Measurements from ENCODE around the gene ZBTB21. TPM values are rescaled to one million over a fixed set of nuclear protein-coding genes. Genes with fewer than 3 reads are reported as not detected.

The ZBTB21 gene
- total and polyA plus RNA-seq, 9 donors = 4.1 to 41.4 (median 21.9) TPM

DNA sequence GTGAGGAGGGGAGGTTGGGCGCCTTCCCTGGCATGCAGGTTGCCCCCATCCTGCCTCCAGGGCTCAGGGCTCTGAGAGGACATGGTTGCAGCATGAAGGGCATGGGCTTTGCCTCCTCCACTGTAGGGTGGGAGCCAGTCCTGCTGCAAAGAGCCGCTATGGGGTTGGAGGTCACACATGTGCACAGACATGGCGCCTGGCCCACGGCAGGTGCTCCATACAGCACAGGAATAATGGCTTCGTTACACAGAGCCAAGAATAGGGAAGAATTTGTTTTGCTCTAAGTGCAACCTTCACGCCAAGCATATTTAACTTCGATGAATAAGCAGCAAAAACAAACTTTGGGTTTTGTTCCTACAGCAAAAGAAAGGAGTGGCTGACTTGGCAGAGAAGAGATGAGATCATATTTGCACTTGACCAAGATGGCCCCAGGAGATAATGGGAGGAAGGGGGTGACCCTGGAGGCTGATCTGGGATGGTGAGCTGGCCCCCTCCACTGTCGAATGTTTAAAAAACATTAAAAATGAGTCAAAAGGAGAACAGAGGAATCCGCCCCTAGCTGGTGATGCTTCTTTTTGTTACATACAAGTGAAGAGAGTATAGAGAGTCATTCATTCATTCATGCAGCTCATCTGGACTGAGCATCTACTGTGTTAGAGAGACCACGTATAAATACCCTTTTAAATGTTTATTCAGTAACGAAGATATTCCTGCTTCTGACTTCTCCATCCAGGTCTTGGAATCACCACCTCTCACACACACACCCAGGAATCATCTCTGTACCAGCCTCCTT is 43.9 kb downstream of the ZBTB21 start:
- H3K27me3 ChIP-seq = no peaks in the 10 kb centered on the region
- TF ChIP-seq, protein P1, sequence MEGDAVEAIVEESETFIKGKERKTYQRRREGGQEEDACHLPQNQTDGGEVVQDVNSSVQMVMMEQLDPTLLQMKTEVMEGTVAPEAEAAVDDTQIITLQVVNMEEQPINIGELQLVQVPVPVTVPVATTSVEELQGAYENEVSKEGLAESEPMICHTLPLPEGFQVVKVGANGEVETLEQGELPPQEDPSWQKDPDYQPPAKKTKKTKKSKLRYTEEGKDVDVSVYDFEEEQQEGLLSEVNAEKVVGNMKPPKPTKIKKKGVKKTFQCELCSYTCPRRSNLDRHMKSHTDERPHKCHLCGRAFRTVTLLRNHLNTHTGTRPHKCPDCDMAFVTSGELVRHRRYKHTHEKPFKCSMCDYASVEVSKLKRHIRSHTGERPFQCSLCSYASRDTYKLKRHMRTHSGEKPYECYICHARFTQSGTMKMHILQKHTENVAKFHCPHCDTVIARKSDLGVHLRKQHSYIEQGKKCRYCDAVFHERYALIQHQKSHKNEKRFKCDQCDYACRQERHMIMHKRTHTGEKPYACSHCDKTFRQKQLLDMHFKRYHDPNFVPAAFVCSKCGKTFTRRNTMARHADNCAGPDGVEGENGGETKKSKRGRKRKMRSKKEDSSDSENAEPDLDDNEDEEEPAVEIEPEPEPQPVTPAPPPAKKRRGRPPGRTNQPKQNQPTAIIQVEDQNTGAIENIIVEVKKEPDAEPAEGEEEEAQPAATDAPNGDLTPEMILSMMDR (IDR thresholded peaks at IDR 0.05) = no peak
- TF ChIP-seq POLR2A (IDR thresholded peaks at IDR 0.05) (no peak), EP300 (IDR thresholded peaks at IDR 0.05) (no peak)
- no peak overlapping the region for H3K27ac ChIP-seq
- DNase-seq = peak in 1 of 5 donors; percentile 21
- H3K4me3 ChIP-seq = no peak overlapping the region
- H3K4me1 ChIP-seq (ENCODE audit: insufficient read depth) = no peaks in the 10 kb centered on the region
- no peaks in the 10 kb centered on the region for H3K36me3 ChIP-seq
- no peaks in the 10 kb centered on the region for H3K9me3 ChIP-seq
- intact Hi-C loops (cut with DNase I) = no loop called here
- WGBS, 3 donors = 54 to 64% (median 62%) methylated on average over 11 of the region's 11 CpGs

DNA sequence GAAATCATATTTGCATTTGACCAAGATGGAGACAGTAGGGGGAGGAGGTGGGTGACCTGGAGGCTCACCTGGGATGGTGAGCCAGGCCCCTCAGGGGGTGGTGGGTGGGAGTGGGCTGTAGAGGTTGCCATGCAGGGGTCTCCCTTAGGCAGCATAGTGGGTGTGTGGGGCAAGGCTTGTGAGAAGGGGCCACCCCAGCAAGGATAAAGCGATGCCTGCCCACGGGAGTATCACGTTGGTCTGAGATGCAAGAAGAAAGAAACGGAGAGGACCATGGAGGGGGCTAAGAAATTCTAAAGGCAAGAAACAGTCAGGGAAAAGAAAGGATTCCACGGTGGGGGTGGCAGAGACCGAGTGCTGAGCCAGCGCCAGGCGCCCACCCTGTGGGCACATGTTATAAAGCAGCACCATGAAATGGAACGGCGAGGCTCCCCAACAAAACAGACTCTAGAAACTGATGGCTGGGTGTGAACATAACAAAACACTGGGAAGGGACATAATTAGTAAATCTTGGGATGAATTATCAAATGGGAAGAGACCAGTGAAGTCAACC is 44.6 kb downstream of the ZBTB21 start:
- Histone ChIP-seq H3K4me3 (no peak overlapping the region), H3K27ac (no peak overlapping the region), H3K36me3 (no peaks in the 10 kb centered on the region), H3K9me3 (no peaks in the 10 kb centered on the region), H3K27me3 (no peaks in the 10 kb centered on the region), H3K4me1 (ENCODE audit: insufficient read depth) (no peaks in the 10 kb centered on the region)
- 87 to 92% (median 92%) methylated on average over 10 of the region's 10 CpGs for WGBS, 3 donors
- TF ChIP-seq EP300 (IDR thresholded peaks at IDR 0.05) (no peak), POLR2A (IDR thresholded peaks at IDR 0.05) (no peak)
- TF ChIP-seq, protein P1 (IDR thresholded peaks at IDR 0.05) = no peak
- intact Hi-C loops (cut with DNase I) = no loop called here
- peak in 1 of 5 donors; percentile 7 for DNase-seq

DNA sequence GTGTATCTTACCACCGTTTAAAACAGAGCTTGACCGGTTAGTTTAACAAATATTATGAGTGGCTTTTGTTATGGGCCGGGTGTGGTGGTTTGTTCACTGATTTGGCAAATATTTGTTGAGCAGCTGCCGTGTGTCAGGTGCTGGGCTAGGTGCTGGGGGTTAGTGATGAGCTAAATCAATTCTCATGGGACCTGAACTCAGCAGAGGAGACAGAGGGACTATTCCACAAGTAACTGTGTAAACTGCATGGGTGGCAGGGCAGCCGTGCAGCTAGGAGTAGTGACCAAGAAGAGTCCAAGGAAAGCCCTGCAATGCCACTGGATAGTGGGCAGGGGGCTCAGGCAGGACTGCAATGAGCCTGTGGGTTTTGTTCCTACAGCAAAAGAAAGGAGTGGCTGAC is 45.1 kb downstream of the ZBTB21 start:
- TF ChIP-seq POLR2A (IDR thresholded peaks at IDR 0.05) = no peak
- no peak for TF ChIP-seq EP300 (IDR thresholded peaks at IDR 0.05)
- TF ChIP-seq, protein P1 (IDR thresholded peaks at IDR 0.05) = no peak
- Histone ChIP-seq H3K9me3 (no peaks in the 10 kb centered on the region), H3K36me3 (no peaks in the 10 kb centered on the region), H3K27ac (no peak overlapping the region), H3K4me3 (no peak overlapping the region), H3K4me1 (ENCODE audit: insufficient read depth) (no peaks in the 10 kb centered on the region), H3K27me3 (no peaks in the 10 kb centered on the region)
- DNase-seq = no peak
- whole genome bisulfite sequencing, 3 donors = 65 to 74% (median 72%) methylated on average over 5 of the region's 5 CpGs
- intact Hi-C loops (cut with DNase I) = no loop called here

DNA sequence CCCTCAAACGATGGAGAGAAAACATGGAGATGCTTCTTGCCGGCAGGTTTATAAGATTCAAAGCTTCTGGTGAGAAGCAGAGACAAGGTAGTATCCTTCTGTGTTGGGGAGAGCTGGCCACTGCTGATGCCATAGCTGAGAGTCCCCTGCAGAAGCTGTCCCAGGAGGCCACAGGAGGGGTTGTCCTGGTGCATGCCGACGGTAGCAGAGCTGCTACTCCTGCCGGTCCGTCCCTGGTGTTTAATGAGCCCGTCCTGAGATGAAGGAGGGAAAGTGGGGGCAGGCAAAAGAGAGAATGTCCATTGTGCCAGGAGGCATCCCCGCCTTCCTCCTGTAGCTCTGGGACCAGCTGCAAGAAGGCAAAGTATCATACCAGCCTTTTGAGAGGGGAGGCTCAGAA is 46.0 kb downstream of the ZBTB21 start:
- intact Hi-C loops (cut with DNase I) = loop anchor here in 1 of 4 donors (5.0 kb wide), 1 partner anchor 48 kb away; the partner anchor contains the start of gene ZBTB21
- TF ChIP-seq POLR2A (IDR thresholded peaks at IDR 0.05) (no peak), EP300 (IDR thresholded peaks at IDR 0.05) (no peak)
- TF ChIP-seq, protein P1 (IDR thresholded peaks at IDR 0.05) = no peak
- peak in 1 of 5 donors; percentile 15 for DNase-seq

More for the DNA sequence above, 46.0 kb downstream of the ZBTB21 start:
- no peaks in the 10 kb centered on the region for H3K36me3 ChIP-seq
- H3K27ac ChIP-seq = no peak overlapping the region
- no peaks in the 10 kb centered on the region for H3K27me3 ChIP-seq
- no peak overlapping the region for H3K4me3 ChIP-seq
- 63 to 75% (median 75%) methylated on average over 8 of the region's 8 CpGs for WGBS, 3 donors
- H3K9me3 ChIP-seq = no peaks in the 10 kb centered on the region
- no peaks in the 10 kb centered on the region for H3K4me1 ChIP-seq (ENCODE audit: insufficient read depth)
